Measurements from ENCODE around the gene ABHD10. TPM values are rescaled to one million over a fixed set of nuclear protein-coding genes. Genes with fewer than 3 reads are reported as not detected.

Gene ABHD10
- total RNA-seq (2014; rRNA removed; shearing (Covaris generic)), result 71.4 and 91.0 TPM in 2 replicates

- DNase-seq (ENCODE audit: low spot score), result peak; percentile 99
Observed at GRCh38 chr3:111978583-111979433, at the start of gene ABHD10. Gene ABHD10, plus strand, starts transcription at chr3:111979026. Its CDS starts 36 bp downstream, at chr3:111979062.

GRCh38 chr3:111929484-111929883, 49.3 kb upstream of the ABHD10 start:
- DNase-seq (ENCODE audit: low spot score), result no peak

GRCh38 chr3:111932946-111933345, 45.9 kb upstream of the ABHD10 start:
- DNase-seq (ENCODE audit: low spot score), result no peak

GRCh38 chr3:111936191-111936841, 42.5 kb upstream of the ABHD10 start:
- DNase-seq (ENCODE audit: low spot score), result peak; percentile 94

GRCh38 chr3:111936967-111937366, 41.9 kb upstream of the ABHD10 start:
- DNase-seq (ENCODE audit: low spot score), result no peak

- no peak for DNase-seq (ENCODE audit: low spot score)
Observed at GRCh38 chr3:111937871-111938270, 41.0 kb upstream of the ABHD10 start.

GRCh38 chr3:111939873-111940272, 39.0 kb upstream of the ABHD10 start:
- DNase-seq (ENCODE audit: low spot score), result no peak

GRCh38 chr3:111943533-111943932, 35.3 kb upstream of the ABHD10 start:
- DNase-seq (ENCODE audit: low spot score), result no peak

- no peak for DNase-seq (ENCODE audit: low spot score)
Observed at GRCh38 chr3:111944372-111944771, 34.5 kb upstream of the ABHD10 start.

GRCh38 chr3:111947231-111947630, 31.6 kb upstream of the ABHD10 start:
- no peak for DNase-seq (ENCODE audit: low spot score)

- no peak for DNase-seq (ENCODE audit: low spot score)
Observed at GRCh38 chr3:111948786-111949185, 30.0 kb upstream of the ABHD10 start.

- no peak for DNase-seq (ENCODE audit: low spot score)
Observed at GRCh38 chr3:111949712-111950111, 29.1 kb upstream of the ABHD10 start.

GRCh38 chr3:111951032-111951431, 27.8 kb upstream of the ABHD10 start:
- no peak for DNase-seq (ENCODE audit: low spot score)

- no peak for DNase-seq (ENCODE audit: low spot score)
Observed at GRCh38 chr3:111952086-111952485, 26.7 kb upstream of the ABHD10 start.

- DNase-seq (ENCODE audit: low spot score), result no peak
Observed at GRCh38 chr3:111952866-111953450, 25.9 kb upstream of the ABHD10 start.

- DNase-seq (ENCODE audit: low spot score), result no peak
Observed at GRCh38 chr3:111954228-111954990, 24.4 kb upstream of the ABHD10 start.

- DNase-seq (ENCODE audit: low spot score), result no peak
Observed at GRCh38 chr3:111955876-111956275, 22.9 kb upstream of the ABHD10 start.

- no peak for DNase-seq (ENCODE audit: low spot score)
Observed at GRCh38 chr3:111956449-111956848, 22.4 kb upstream of the ABHD10 start.

GRCh38 chr3:111956995-111957734, 21.7 kb upstream of the ABHD10 start:
- no peak for DNase-seq (ENCODE audit: low spot score)

GRCh38 chr3:111961461-111962164, 17.2 kb upstream of the ABHD10 start:
- DNase-seq (ENCODE audit: low spot score), result no peak

- peak; percentile 85 for DNase-seq (ENCODE audit: low spot score)
Observed at GRCh38 chr3:111963424-111963823, 15.4 kb upstream of the ABHD10 start.

Data from A172 (cell line).